Measurements from ENCODE around the gene CMSS1. TPM values are rescaled to one million over a fixed set of nuclear protein-coding genes. Genes with fewer than 3 reads are reported as not detected.

The CMSS1 gene
- total RNA-seq, 1 experiment from 2014 or later: 70.6 TPM

GRCh38 chr3:100060685-100061484, 243.2 kb downstream of the CMSS1 start:
- CTCF ChIA-PET: interaction anchor here (0.9 to 1.6 kb wide), 2 partner anchors 8 to 218 kb away, joined by 3 to 5 read pairs; no protein-coding TSS in a partner anchor
- ATAC-seq (no peak), DNase-seq (ENCODE audit: low spot score) (no peak)
- no peak overlapping the region for H3K4me3 Mint-ChIP-seq
- POLR2A ChIA-PET: no interaction called here
- H3K36me3 Mint-ChIP-seq: no peaks in the 10 kb centered on the region
- no peak for TF ChIP-seq TCF7 (CRISPR knock-in tag; IDR thresholded peaks at IDR 0.05; ENCODE audit: low read depth)
- no peak for TF ChIP-seq ZSCAN18 (CRISPR knock-in tag; IDR thresholded peaks at IDR 0.05)
- no peak for TF ChIP-seq NFATC4 (CRISPR knock-in tag; IDR thresholded peaks at IDR 0.05)
- TF ChIP-seq HMGXB4 (CRISPR knock-in tag; IDR thresholded peaks at IDR 0.05): no peak
- 0 out of 2 replicates have a peak overlapping the region, but pooled peaks have one; percentile 19 for H3K27ac Mint-ChIP-seq
- peaks cover 1% of the 10 kb centered on the region; the same call in 1 of the 2 replicates for H3K9me3 Mint-ChIP-seq
- no peaks in the 10 kb centered on the region for H3K27me3 Mint-ChIP-seq (ENCODE audit: low read depth)
- 0 out of 2 replicates have a peak, but pooled peaks cover 2% of the 10 kb centered on the region for H3K4me1 Mint-ChIP-seq

- no peak overlapping the region for H3K27ac Mint-ChIP-seq
- ChIA-PET POLR2A (interaction anchor here (0.6 to 0.7 kb wide), 3 partner anchors 112 to 199 kb away, joined by 3 read pairs; no protein-coding TSS in a partner anchor), CTCF (no interaction called here)
- no peaks in the 10 kb centered on the region for H3K36me3 Mint-ChIP-seq
- H3K27me3 Mint-ChIP-seq (ENCODE audit: low read depth): no peaks in the 10 kb centered on the region
- no peaks in the 10 kb centered on the region for H3K9me3 Mint-ChIP-seq
- ATAC-seq: no peak
- H3K4me1 Mint-ChIP-seq: peaks cover 4% of the 10 kb centered on the region; the same call in 1 of the 2 replicates
- DNase-seq (ENCODE audit: low spot score): no peak
- H3K4me3 Mint-ChIP-seq: no peak overlapping the region
- TF ChIP-seq AR (CRISPR knock-in tag; IDR thresholded peaks at IDR 0.05) (no peak), GTF2I (CRISPR knock-in tag; conservative IDR thresholded peaks at IDR 0.05) (no peak), ARID4B (CRISPR knock-in tag; IDR thresholded peaks at IDR 0.05; ENCODE audit: borderline replicate concordance) (no peak), AFF4 (CRISPR knock-in tag; IDR thresholded peaks at IDR 0.05; ENCODE audit: borderline replicate concordance) (no peak), NFE2L1 (CRISPR knock-in tag; IDR thresholded peaks at IDR 0.05) (no peak), SOX15 (CRISPR knock-in tag; IDR thresholded peaks at IDR 0.05) (no peak), ZNF317 (CRISPR knock-in tag; IDR thresholded peaks at IDR 0.05; ENCODE audit: borderline replicate concordance, low read depth) (no peak), ZBTB43 (CRISPR knock-in tag; IDR thresholded peaks at IDR 0.05) (no peak), ERG (CRISPR knock-in tag; IDR thresholded peaks at IDR 0.05) (no peak), ZMAT4 (CRISPR knock-in tag; IDR thresholded peaks at IDR 0.05) (no peak), FOXP1 (CRISPR knock-in tag; IDR thresholded peaks at IDR 0.05; ENCODE audit: borderline replicate concordance) (no peak)
Observed at GRCh38 chr3:100062665-100063064, 245.0 kb downstream of the CMSS1 start.
